Ishikawa (cell line): ENCODE results near the gene CD101.

Source experiments
- CEBPB ChIP-seq: IDR thresholded peaks from 2 replicates; pipeline ENCODE4 v1.6.1; 2012
- CREB1 ChIP-seq: IDR thresholded peaks from 2 replicates; pipeline ENCODE4 v1.6.1; 2012; ENCODE audit warnings: low read depth
- EGR1 ChIP-seq: IDR thresholded peaks from 2 replicates; pipeline ENCODE4 v1.6.1; 2012
- EP300 ChIP-seq: IDR thresholded peaks from 2 replicates; pipeline ENCODE4 v1.6.1; 2012; ENCODE audit warnings: borderline replicate concordance
- FOXM1 ChIP-seq: IDR thresholded peaks from 2 replicates; pipeline ENCODE4 v1.6.1; 2012; ENCODE audit warnings: low read depth, borderline replicate concordance
- NFIC ChIP-seq: IDR thresholded peaks from 2 replicates; pipeline ENCODE4 v1.6.1; 2012
- RAD21 ChIP-seq: IDR thresholded peaks from 2 replicates; pipeline ENCODE4 v1.6.1; 2012; ENCODE audit warnings: low read depth
- REST ChIP-seq: IDR thresholded peaks from 2 replicates; pipeline ENCODE4 v1.6.1; 2012; ENCODE audit warnings: low read depth, mild to moderate bottlenecking
- TAF1 ChIP-seq: IDR thresholded peaks from 2 replicates; pipeline ENCODE4 v1.6.1; 2012; ENCODE audit warnings: low read depth, mild to moderate bottlenecking
- TCF12 ChIP-seq: IDR thresholded peaks from 2 replicates; pipeline ENCODE4 v1.6.1; 2012; ENCODE audit warnings: low read depth
- TEAD4 ChIP-seq: IDR thresholded peaks from 2 replicates; pipeline ENCODE4 v1.6.1; 2012
- USF1 ChIP-seq: IDR thresholded peaks from 2 replicates; pipeline ENCODE4 v1.6.1; 2012
- YY1 ChIP-seq: IDR thresholded peaks from 2 replicates; pipeline ENCODE4 v1.6.1; 2012; ENCODE audit warnings: low read depth
- ZBTB7A ChIP-seq: IDR thresholded peaks from 2 replicates; pipeline ENCODE4 v1.6.1; 2012; ENCODE audit warnings: low read depth
- TF ChIP-seq, protein P1 (sequence below): IDR thresholded peaks from 2 replicates; pipeline ENCODE4 v1.6.1; 2012

Gene CD101

GRCh38 chr1:117037802-117038201, 36.2 kb downstream of the CD101 start:
- TF ChIP-seq EGR1: no peak
- TF ChIP-seq TAF1: no peak
- TF ChIP-seq EP300: no peak
- no peak for TF ChIP-seq YY1
- no peak for TF ChIP-seq FOXM1
- no peak for TF ChIP-seq CEBPB
- TF ChIP-seq ZBTB7A: no peak
- TF ChIP-seq REST: no peak
- no peak for TF ChIP-seq NFIC
- no peak for TF ChIP-seq RAD21
- TF ChIP-seq, protein P1, sequence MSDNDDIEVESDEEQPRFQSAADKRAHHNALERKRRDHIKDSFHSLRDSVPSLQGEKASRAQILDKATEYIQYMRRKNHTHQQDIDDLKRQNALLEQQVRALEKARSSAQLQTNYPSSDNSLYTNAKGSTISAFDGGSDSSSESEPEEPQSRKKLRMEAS: no peak
- no peak for TF ChIP-seq TEAD4
- TF ChIP-seq USF1: no peak
- TF ChIP-seq TCF12: no peak
- TF ChIP-seq CREB1: no peak

DNA sequence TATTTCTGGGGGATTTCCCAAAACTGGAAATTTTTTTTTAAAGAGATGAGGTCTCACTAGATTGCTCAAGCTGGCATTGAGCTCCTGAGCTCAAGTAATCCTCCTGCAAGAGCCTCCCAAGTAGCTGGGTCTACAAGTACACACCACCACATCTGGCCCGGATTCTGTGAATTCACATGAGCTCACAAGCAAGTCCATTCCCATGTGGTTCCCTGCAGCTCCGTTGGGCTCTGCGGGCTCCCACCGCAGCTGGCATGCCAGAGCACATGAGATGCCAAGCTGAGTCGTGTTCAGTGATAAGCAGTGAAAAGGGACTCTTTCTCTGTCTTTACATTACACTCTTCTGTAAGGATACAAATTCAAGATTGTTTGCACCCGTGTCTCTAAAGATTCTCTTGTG, 36.7 kb downstream of the CD101 start:
- TF ChIP-seq YY1: no peak
- no peak for TF ChIP-seq EP300
- TF ChIP-seq USF1: no peak
- TF ChIP-seq REST: no peak
- TF ChIP-seq NFIC: no peak
- TF ChIP-seq TAF1: no peak
- TF ChIP-seq RAD21: no peak
- TF ChIP-seq, protein P1: no peak
- TF ChIP-seq TCF12: no peak
- no peak for TF ChIP-seq EGR1
- TF ChIP-seq ZBTB7A: no peak
- TF ChIP-seq TEAD4: no peak
- TF ChIP-seq CEBPB: no peak
- no peak for TF ChIP-seq FOXM1
- TF ChIP-seq CREB1: no peak

DNA sequence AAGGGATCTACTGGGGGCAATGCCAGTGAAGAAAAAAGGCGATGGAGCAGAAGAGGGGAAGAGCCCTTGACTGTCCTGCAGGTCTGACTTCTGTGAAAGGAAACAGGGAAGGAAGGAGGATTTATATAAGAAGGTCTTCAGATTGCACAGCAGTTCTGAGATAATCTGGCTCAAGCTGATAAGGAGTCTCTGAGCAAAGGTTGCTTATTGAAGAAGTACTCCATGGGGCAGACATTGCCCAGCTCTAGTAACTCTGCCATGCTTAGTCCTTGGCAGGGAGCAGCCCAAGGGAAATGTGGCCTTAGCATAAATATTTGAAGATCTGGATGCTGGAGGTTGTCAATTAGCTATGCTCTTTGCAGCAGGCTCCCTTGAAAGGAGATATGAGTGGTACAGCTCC, 42.7 kb downstream of the CD101 start:
- TF ChIP-seq TEAD4 (no peak), USF1 (no peak), CREB1 (no peak), TCF12 (no peak), RAD21 (no peak), CEBPB (no peak), FOXM1 (no peak), EP300 (no peak), YY1 (no peak), EGR1 (no peak), REST (no peak), TAF1 (no peak), NFIC (no peak), ZBTB7A (no peak)
- TF ChIP-seq, protein P1: no peak

GRCh38 chr1:117045644-117046043, 44.1 kb downstream of the CD101 start:
- TF ChIP-seq FOXM1: no peak
- TF ChIP-seq EGR1: no peak
- TF ChIP-seq CREB1: no peak
- no peak for TF ChIP-seq EP300
- no peak for TF ChIP-seq CEBPB
- TF ChIP-seq, protein P1: no peak
